NOMO-1 (cell line): ENCODE measurements around the gene SEC23B.
A peak's percentile ranks its signal among the peaks of the same experiment; 100 is the strongest.

ENCODE experiments used
- DNase-seq, 2 experiments: peaks; one replicate each; lab custom pipeline; 2025; ENCODE audit not compliant: unreplicated experiment in 2 of 2; lab: John Stamatoyannopoulos, UW

Gene SEC23B

GRCh38 chr20:18580012-18580411, 72.3 kb downstream of the SEC23B start:
- no peak for DNase-seq

DNA sequence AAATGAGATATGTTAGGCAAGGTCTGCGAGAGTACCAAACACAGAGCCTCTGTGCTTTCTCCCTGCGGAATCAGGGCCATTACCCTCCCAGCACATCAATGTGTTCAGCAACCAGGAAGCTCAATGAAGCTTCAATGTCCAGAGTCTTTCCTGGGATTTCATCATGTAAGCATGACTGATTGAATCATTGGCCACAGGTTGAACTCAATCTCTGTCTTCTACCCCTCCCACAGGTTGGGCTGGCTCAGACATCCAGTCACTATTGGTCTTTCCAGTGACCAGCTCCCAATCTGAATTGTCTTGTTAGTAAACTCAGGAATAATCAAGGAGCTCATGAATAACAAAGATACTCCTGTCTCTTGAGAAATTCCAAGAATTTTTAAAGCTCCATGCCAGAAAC, 77.4 kb downstream of the SEC23B start:
- DNase-seq = no peak

DNA sequence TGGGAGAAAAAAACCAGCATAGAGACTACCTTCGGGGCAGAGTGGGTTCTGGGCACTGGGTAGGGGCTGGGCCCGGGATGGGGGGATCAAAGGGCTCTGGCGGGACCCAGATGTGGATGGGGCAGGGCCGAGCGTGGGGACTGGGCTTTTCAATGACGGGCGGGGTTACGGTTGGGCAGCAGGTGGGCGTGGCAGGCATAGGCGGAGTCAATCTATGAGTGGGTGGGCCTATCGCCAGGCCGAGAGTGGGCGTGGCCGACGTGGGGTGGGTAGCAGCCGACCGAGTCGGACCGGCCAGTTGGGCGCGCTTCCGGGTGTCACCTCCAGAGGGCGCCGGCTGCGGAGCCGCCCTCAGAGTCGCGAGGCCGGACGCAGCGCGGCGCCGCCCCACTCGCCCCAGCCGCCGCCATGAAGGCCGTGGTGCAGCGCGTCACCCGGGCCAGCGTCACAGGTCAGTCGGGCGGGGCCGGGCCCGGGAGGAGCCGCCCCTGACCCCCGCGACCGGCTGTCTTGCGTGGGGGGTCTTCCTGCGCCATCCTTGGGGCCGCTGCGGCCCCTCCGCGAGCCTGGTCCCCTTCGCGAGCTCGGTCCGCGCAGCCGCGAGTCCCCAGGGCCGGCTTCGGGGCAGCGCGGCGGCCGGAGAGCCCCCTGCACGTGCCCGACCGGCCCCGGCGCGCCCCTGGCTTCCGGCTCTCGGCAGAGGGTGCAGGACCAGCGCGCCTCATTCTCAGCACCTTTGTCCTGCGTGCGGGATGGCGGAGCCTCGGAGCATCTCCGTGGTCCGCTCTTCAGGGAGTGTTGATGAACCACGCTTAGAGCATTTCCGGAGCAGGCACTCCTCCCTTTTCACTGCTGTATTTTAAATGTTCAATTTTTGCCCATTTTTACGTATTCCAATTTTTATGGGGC, 80.2 kb downstream of the SEC23B start, which contains the start of gene DTD1:
Gene DTD1 (plus strand): TSS at position 390 of the 909 bp plus-strand sequence. CDS start 19 bp downstream, at position 409.
- DNase-seq = peak; percentile 70 to 83

- DNase-seq = no peak
These were observed 80.8 kb downstream of the SEC23B start for GRCh38 chr20:18588574-18588933.

DNA sequence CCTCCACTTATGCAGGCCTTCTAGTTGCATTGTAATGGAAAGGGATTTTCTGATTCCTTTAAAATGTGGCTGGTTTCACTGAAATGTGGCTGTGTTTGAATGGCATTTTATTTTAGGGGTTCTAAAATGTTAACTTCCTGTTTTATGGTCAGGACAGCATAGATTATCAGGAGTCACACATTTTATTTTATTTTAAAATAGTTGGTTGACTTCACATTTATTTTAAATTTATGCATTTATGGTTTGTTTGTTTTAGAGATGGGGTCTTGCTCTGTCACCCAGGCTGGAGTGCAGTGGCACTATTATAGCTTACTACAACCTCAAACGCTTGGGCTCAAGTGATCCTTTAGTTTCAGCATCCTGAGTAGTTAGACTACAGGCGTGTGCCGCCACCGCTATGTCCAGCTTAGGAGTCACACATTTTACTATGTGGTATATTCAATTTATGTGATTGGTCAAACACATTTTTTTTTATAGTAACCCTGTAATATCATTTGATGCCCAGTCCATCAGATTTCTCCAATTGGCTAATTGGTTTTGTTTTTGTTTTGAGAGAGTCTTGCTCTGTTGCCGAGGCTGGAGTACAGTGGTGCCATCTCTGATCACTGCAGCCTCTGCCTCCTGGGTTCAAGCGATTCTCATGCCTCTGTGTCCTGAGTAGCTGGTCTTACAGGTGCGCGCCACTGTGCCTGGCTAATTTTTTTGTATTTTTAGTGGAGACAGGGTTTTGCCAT, 82.4 kb downstream of the SEC23B start:
- no peak for DNase-seq

- no peak for DNase-seq
These were observed 88.5 kb downstream of the SEC23B start for GRCh38 chr20:18596270-18596669.

GRCh38 chr20:18609741-18610140, 102.0 kb downstream of the SEC23B start:
- no peak for DNase-seq
